IMR-90 (cell line): ENCODE measurements around the gene COL25A1. TPM values are rescaled to one million over a fixed set of nuclear protein-coding genes. Genes with fewer than 3 reads are reported as not detected.

Source experiments
- ATAC-seq: fragments of 200-7000 bp; cut with Tn5 transposase; 2 replicates; pipeline ENCODE4 v1.9.1; 2020; ENCODE audit warnings: low read depth, mild to moderate bottlenecking, moderate library complexity
- BruUV-seq: library from RNA; stranded (reverse); fragments of 400-500 nt; replicated peaks from 2 replicates; lab custom pipeline; 2021; lab: Mats Ljungman, UMichigan
- CTCF ChIA-PET: fragments of 300-600 bp; formaldehyde crosslinking; extraction: SDS; loops from one replicate; lab custom pipeline; 2021; ENCODE audit warnings: antibody characterized with exemption; lab: Yijun Ruan, JAX
- POLR2A ChIA-PET: fragments of 300-600 bp; sonication (Branson Sonifier 250); formaldehyde crosslinking; loops from one replicate; lab custom pipeline; 2022; ENCODE audit warnings: antibody characterized with exemption; ENCODE audit not compliant: unreplicated experiment; lab: Charles Lee
- DNase-seq: peaks from one replicate; pipeline ENCODE4 v3.0.0; 2013
- H2AFZ ChIP-seq: replicated peaks from 2 replicates; pipeline ENCODE3; 2013; ENCODE audit warnings: low read length, mild to moderate bottlenecking; ENCODE audit not compliant: poor library complexity
- H2AK5ac ChIP-seq: 2 replicates; pipeline ENCODE4 v1.6.1; 2013; ENCODE audit warnings: low read depth, low read length, inconsistent platforms
- H2AK9ac ChIP-seq: replicated peaks from 2 replicates; pipeline ENCODE3; 2013; ENCODE audit warnings: mild to moderate bottlenecking, low read depth, low read length, moderate library complexity; ENCODE audit not compliant: poor library complexity
- H2BK120ac ChIP-seq: 2 replicates; pipeline ENCODE4 v1.6.1; 2013; ENCODE audit warnings: low read depth, low read length, inconsistent platforms
- H2BK15ac ChIP-seq: 3 replicates; pipeline ENCODE4 v1.6.1; 2013; ENCODE audit warnings: low read depth, low read length, inconsistent platforms
- H2BK20ac ChIP-seq: 2 replicates; pipeline ENCODE4 v1.6.1; 2013; ENCODE audit warnings: low read depth, mild to moderate bottlenecking, inconsistent platforms, low read length, moderate library complexity
- H2BK5ac ChIP-seq: 2 replicates; pipeline ENCODE4 v1.6.1; 2013; ENCODE audit warnings: mild to moderate bottlenecking, low read depth, low read length, inconsistent platforms; ENCODE audit not compliant: poor library complexity, severe bottlenecking
- H3K14ac ChIP-seq: replicated peaks from 2 replicates; pipeline ENCODE4 v1.6.1; 2013; ENCODE audit warnings: low read depth, low read length, inconsistent platforms
- H3K18ac ChIP-seq: 2 replicates; pipeline ENCODE4 v1.6.1; 2013; ENCODE audit warnings: low read depth, low read length, control low read depth
- H3K23ac ChIP-seq: 2 replicates; pipeline ENCODE4 v1.6.1; 2013; ENCODE audit warnings: low read depth, low read length, inconsistent platforms
- H3K27ac ChIP-seq: 2 replicates; pipeline ENCODE4 v1.5.1; 2013; ENCODE audit warnings: mild to moderate bottlenecking, control low read depth, low read length; ENCODE audit not compliant: insufficient read depth
- H3K27me3 ChIP-seq: 2 replicates; pipeline ENCODE4 v1.6.1; 2013; ENCODE audit warnings: low read length; ENCODE audit not compliant: control insufficient read depth, insufficient read depth
- H3K36me3 ChIP-seq: 2 replicates; pipeline ENCODE4 v1.6.1; 2013; ENCODE audit warnings: low read length, mixed read lengths; ENCODE audit not compliant: control insufficient read depth, insufficient read depth
- H3K4ac ChIP-seq: 2 replicates; pipeline ENCODE4 v1.6.1; 2013; ENCODE audit warnings: low read depth, low read length, inconsistent platforms
- H3K4me1 ChIP-seq: 2 replicates; pipeline ENCODE4 v1.6.1; 2013; ENCODE audit warnings: low read length, mixed read lengths; ENCODE audit not compliant: control insufficient read depth, insufficient read depth
- H3K4me2 ChIP-seq: 2 replicates; pipeline ENCODE4 v1.6.1; 2013; ENCODE audit warnings: low read depth, mild to moderate bottlenecking, control low read depth, low read length, moderate library complexity
- H3K4me3 ChIP-seq: 2 replicates; pipeline ENCODE4 v1.5.1; 2013; ENCODE audit warnings: low read depth, mild to moderate bottlenecking, control low read depth, low read length, moderate library complexity; ENCODE audit not compliant: insufficient read depth
- H3K56ac ChIP-seq: 2 replicates; pipeline ENCODE4 v1.6.1; 2013; ENCODE audit warnings: low read length, inconsistent platforms; ENCODE audit not compliant: insufficient read depth; ENCODE audit errors: extremely low read depth
- H3K79me1 ChIP-seq, 2 experiments: 2 replicates each; pipeline ENCODE4 v1.6.1; 2013; ENCODE audit warnings: low read length in 2 of 2, inconsistent platforms in 1 of 2, low read depth in 1 of 2
- H3K9ac ChIP-seq: 2 replicates; pipeline ENCODE4 v1.6.1; 2013; ENCODE audit warnings: low read depth, low read length, control low read depth
- H3K9me1 ChIP-seq: 2 replicates; pipeline ENCODE4 v1.6.1; 2013; ENCODE audit warnings: low read length, inconsistent platforms; ENCODE audit not compliant: insufficient read depth
- H3K9me3 ChIP-seq: 2 replicates; pipeline ENCODE4 v1.6.1; 2013; ENCODE audit warnings: low read length; ENCODE audit not compliant: control insufficient read depth, insufficient read depth
- H4K20me1 ChIP-seq: 2 replicates; pipeline ENCODE4 v1.6.1; 2013; ENCODE audit warnings: low read length, inconsistent platforms; ENCODE audit not compliant: insufficient read depth
- H4K5ac ChIP-seq: 2 replicates; pipeline ENCODE4 v1.6.1; 2013; ENCODE audit warnings: mild to moderate bottlenecking, low read depth, low read length, control low read depth
- H4K8ac ChIP-seq, 2 experiments: 2 replicates each; pipeline ENCODE4 v1.6.1; 2013; ENCODE audit warnings: low read depth in 2 of 2, low read length in 2 of 2, control low read depth in 1 of 2, inconsistent platforms in 1 of 2
- H4K91ac ChIP-seq: 2 replicates; pipeline ENCODE4 v1.6.1; 2013; ENCODE audit warnings: low read depth, low read length, inconsistent platforms; ENCODE audit not compliant: insufficient read depth
- BHLHE40 ChIP-seq: fragments of 150-350 bp; IDR thresholded peaks from 2 replicates; pipeline ENCODE4 v1.6.1; 2016; ENCODE audit warnings: mild to moderate bottlenecking, low read depth, low read length
- CEBPB ChIP-seq: IDR thresholded peaks from 2 replicates; pipeline ENCODE4 v1.6.1; 2012; ENCODE audit warnings: low read depth, low read length, improper control_type of control experiment
- CHD1 ChIP-seq: IDR thresholded peaks from 2 replicates; pipeline ENCODE4 v1.6.1; 2012; ENCODE audit warnings: low read depth, low read length, improper control_type of control experiment
- CTCF ChIP-seq: conservative IDR thresholded peaks from 2 replicates; pipeline ENCODE4 v1.5.1; 2012; ENCODE audit warnings: mild to moderate bottlenecking, low read depth, low read length, improper control_type of control experiment
- ELK1 ChIP-seq: fragments of 150-350 bp; IDR thresholded peaks from 2 replicates; pipeline ENCODE4 v1.6.1; 2016; ENCODE audit warnings: low read depth, mild to moderate bottlenecking, low read length, moderate library complexity, borderline replicate concordance
- FOS ChIP-seq: fragments of 150-350 bp; IDR thresholded peaks from 2 replicates; pipeline ENCODE4 v1.6.1; 2016; ENCODE audit warnings: low read depth, low read length
- MAFK ChIP-seq: IDR thresholded peaks from 2 replicates; pipeline ENCODE4 v1.6.1; 2012; ENCODE audit warnings: low read depth, low read length, improper control_type of control experiment
- MAZ ChIP-seq: IDR thresholded peaks from 2 replicates; pipeline ENCODE4 v1.6.1; 2012; ENCODE audit warnings: low read depth, mild to moderate bottlenecking, low read length, improper control_type of control experiment, moderate library complexity, borderline replicate concordance
- MXI1 ChIP-seq: IDR thresholded peaks from 2 replicates; pipeline ENCODE4 v1.6.1; 2012; ENCODE audit warnings: low read depth, mild to moderate bottlenecking, low read length, moderate library complexity, borderline replicate concordance
- NFE2L2 ChIP-seq: fragments of 150-350 bp; IDR thresholded peaks from 2 replicates; pipeline ENCODE4 v1.6.1; 2016; ENCODE audit warnings: low read depth, mild to moderate bottlenecking, low read length
- POLR2A ChIP-seq: IDR thresholded peaks from 2 replicates; pipeline ENCODE4 v1.6.1; 2012; ENCODE audit warnings: mild to moderate bottlenecking, low read depth, low read length
- RAD21 ChIP-seq: IDR thresholded peaks from 2 replicates; pipeline ENCODE4 v1.6.1; 2012; ENCODE audit warnings: low read length, improper control_type of control experiment
- RCOR1 ChIP-seq: IDR thresholded peaks from 2 replicates; pipeline ENCODE4 v1.6.1; 2012; ENCODE audit warnings: mild to moderate bottlenecking, low read length, improper control_type of control experiment; ENCODE audit not compliant: insufficient replicate concordance
- RFX5 ChIP-seq: IDR thresholded peaks from 2 replicates; pipeline ENCODE4 v1.8.0; 2012; ENCODE audit warnings: low read depth, mild to moderate bottlenecking, low read length, moderate library complexity
- SMC3 ChIP-seq: fragments of 150-350 bp; IDR thresholded peaks from 2 replicates; pipeline ENCODE4 v1.6.1; 2016; ENCODE audit warnings: low read depth, mild to moderate bottlenecking, antibody characterized with exemption, low read length, moderate library complexity
- USF2 ChIP-seq: fragments of 150-350 bp; IDR thresholded peaks from 2 replicates; pipeline ENCODE4 v1.6.1; 2017; ENCODE audit warnings: mild to moderate bottlenecking, antibody characterized with exemption, low read length, low read depth
- WGBS, 2 experiments: methylation state at CpG; one replicate each; pipeline versions ENCODE4 v1.1.5 to v1.1.7; 2013; ENCODE audit warnings: missing lambda C conversion rate in 2 of 2; ENCODE audit not compliant: insufficient read length in 1 of 2; ENCODE audit errors: extremely low coverage in 2 of 2; 5-methylcytosine and 5-hydroxymethylcytosine counted together
- dilution Hi-C: fragments of 300-500 bp; cut with HindIII; formaldehyde crosslinking; loops from one replicate; pipeline ENCODE4 v1.14.3; 2018; ENCODE audit warnings: low sequenced_read_pairs; ENCODE audit not compliant: unreplicated experiment
- in situ Hi-C: fragments of 300-500 bp; cut with MboI; formaldehyde crosslinking; loops from 3 replicates; pipeline ENCODE4 v1.14.3; 2019; ENCODE audit warnings: low sequenced_read_pairs, inconsistent platforms, mixed read lengths
- intact Hi-C: fragments of 100-400 bp; cut with micrococcal nuclease; formaldehyde crosslinking; loops from 2 replicates; pipeline ENCODE4 v1.10.0; 2022
- polyA plus RNA-seq, 3 experiments: library from polyadenylated mRNA; depleted of rRNA; stranded (reverse); fragments of >200 nt; gene quantifications; 2 replicates each; pipeline ENCODE4 v1.2.3, GENCODE V29; 2012; ENCODE audit warnings: low replicate concordance in 1 of 3
- total RNA-seq: library from RNA; depleted of rRNA; stranded (reverse); fragments of >200 nt; gene quantifications from 2 replicates; pipeline ENCODE4 v1.2.3, GENCODE V29; 2012

The COL25A1 gene
- total and polyA plus RNA-seq, 2 of the 4 experiments (the other 2 are of a cell fraction), result under 0.01 to 0.05 TPM

- Histone ChIP-seq H4K5ac (no peak overlapping the region), H3K14ac (no peak overlapping the region), H3K18ac (no peak overlapping the region), H3K23ac (no peak overlapping the region), H4K20me1 (no peaks in the 10 kb centered on the region), H2AK5ac (no peak overlapping the region), H2BK120ac (no peak overlapping the region), H3K9me3 (no peaks in the 10 kb centered on the region), H3K4me2 (no peak overlapping the region), H3K9me1 (no peaks in the 10 kb centered on the region), H3K4me3 (no peak overlapping the region), H4K91ac (no peak overlapping the region), H2AFZ (no peak overlapping the region), H3K79me1 (no peaks in the 10 kb centered on the region), H2AK9ac (no peak overlapping the region), H3K9ac (no peak overlapping the region), H4K8ac (no peak overlapping the region), H2BK20ac (no peak overlapping the region), H3K4me1 (no peaks in the 10 kb centered on the region), H2BK15ac (no peak overlapping the region), H2BK5ac (no peak overlapping the region), H3K27me3 (no peaks in the 10 kb centered on the region; the same call in 1 of the 2 replicates), H3K56ac (no peak overlapping the region), H3K36me3 (no peaks in the 10 kb centered on the region), H3K4ac (no peak overlapping the region), H3K27ac (no peak overlapping the region)
- no TSS peak for BruUV-seq
- dilution Hi-C loops, result no loop called here
- intact Hi-C loops, result no loop called here
- ChIA-PET CTCF (no interaction called here), POLR2A (no interaction called here)
- no peak for TF ChIP-seq MXI1
- no peak for TF ChIP-seq POLR2A
- TF ChIP-seq MAZ, result no peak
- no peak for TF ChIP-seq CTCF
- no peak for TF ChIP-seq ELK1
- no peak for TF ChIP-seq NFE2L2
- no peak for TF ChIP-seq BHLHE40
- TF ChIP-seq SMC3, result no peak
- TF ChIP-seq RFX5, result no peak
- TF ChIP-seq FOS, result no peak
- TF ChIP-seq USF2, result no peak
- no peak for TF ChIP-seq CEBPB
- no peak for TF ChIP-seq CHD1
- no peak for TF ChIP-seq MAFK
- no peak for TF ChIP-seq RCOR1
- TF ChIP-seq RAD21, result no peak
- in situ Hi-C loops, result no loop called here
- no peak for ATAC-seq
- WGBS, 2 experiments, result no CpG with 5 or more reads among the region's 1 CpG
- no peak for DNase-seq
Observed at GRCh38 chr4:109147135-109147534, 155.3 kb downstream of the COL25A1 start.
